SU-DHL-6 (cell line): ENCODE measurements around the gene ARMC12.

Source experiments
- H2AFZ ChIP-seq: fragments of 200-600 bp; sonication (generic); 2 replicates; pipeline ENCODE4 v1.6.1; 2014; ENCODE audit warnings: low read depth, mild to moderate bottlenecking, moderate library complexity, mixed read lengths, antibody characterized with exemption, low read length; ENCODE audit not compliant: severe bottlenecking
- H3F3A ChIP-seq: fragments of 200-600 bp; shearing (Covaris generic); 2 replicates; pipeline ENCODE4 v1.6.0; 2016; ENCODE audit warnings: antibody characterized with exemption, mild to moderate bottlenecking; ENCODE audit not compliant: insufficient read depth
- H3K27ac ChIP-seq: fragments of 200-600 bp; sonication (generic); 2 replicates; pipeline ENCODE4 v1.5.1; 2016; ENCODE audit warnings: low read depth, mild to moderate bottlenecking, low read length, moderate library complexity, mixed read lengths
- H3K27me3 ChIP-seq: fragments of 200-600 bp; sonication (generic), shearing (Covaris generic); 2 replicates; pipeline ENCODE4 v1.6.0; 2014; ENCODE audit warnings: mild to moderate bottlenecking, low read length
- H3K36me3 ChIP-seq: fragments of 200-600 bp; sonication (generic); 2 replicates; pipeline ENCODE4 v1.6.1; 2014; ENCODE audit warnings: mild to moderate bottlenecking, low read length, mixed read lengths
- H3K4me2 ChIP-seq: fragments of 300-600, 200-600 bp; shearing (Covaris generic), sonication (generic); 2 replicates; pipeline ENCODE4 v1.6.0; 2014; ENCODE audit warnings: low read length, low read depth, mild to moderate bottlenecking; ENCODE audit not compliant: poor library complexity, severe bottlenecking
- H3K4me3 ChIP-seq: fragments of 200-600 bp; sonication (generic); 2 replicates; pipeline ENCODE4 v1.5.1; 2014; ENCODE audit warnings: antibody characterized with exemption, low read length, mild to moderate bottlenecking, mixed read lengths; ENCODE audit not compliant: insufficient read depth, poor library complexity, severe bottlenecking
- H3K79me2 ChIP-seq: fragments of 200-600 bp; sonication (generic); 2 replicates; pipeline ENCODE4 v1.6.1; 2014; ENCODE audit warnings: mild to moderate bottlenecking, low read length, moderate library complexity; ENCODE audit not compliant: insufficient read depth
- H3K9ac ChIP-seq: fragments of 200-600 bp; sonication (generic); 2 replicates; pipeline ENCODE4 v1.7.0; 2014; ENCODE audit warnings: mild to moderate bottlenecking, low read length
- H3K9me2 ChIP-seq: fragments of 200-600 bp; sonication (generic); replicated peaks from 2 replicates; pipeline ENCODE4 v1.6.1; 2014; ENCODE audit warnings: low read length; ENCODE audit not compliant: insufficient read depth
- H3K9me3 ChIP-seq: fragments of 200-600 bp; sonication (generic); 2 replicates; pipeline ENCODE4 v1.6.1; 2014; ENCODE audit warnings: low read length, mixed read lengths; ENCODE audit not compliant: insufficient read depth
- H4K20me1 ChIP-seq: fragments of 200-600 bp; sonication (generic); 2 replicates; pipeline ENCODE4 v1.6.1; 2014; ENCODE audit warnings: low read depth, mild to moderate bottlenecking, antibody characterized with exemption, low read length, moderate library complexity, mixed read lengths
- EZH2phosphoT487 ChIP-seq: fragments of 200-600 bp; sonication (generic), shearing (Covaris generic); conservative IDR thresholded peaks from 2 replicates; pipeline ENCODE4 v1.6.1; 2018; ENCODE audit warnings: mild to moderate bottlenecking, antibody characterized with exemption, low read length, moderate library complexity, mixed read lengths
- TF ChIP-seq, protein P1 (sequence below): fragments of 200-600 bp; sonication (generic); IDR thresholded peaks from one replicate; pipeline ENCODE4 v1.5.1; 2017; ENCODE audit warnings: antibody characterized with exemption, mild to moderate bottlenecking, low read length, moderate library complexity; ENCODE audit not compliant: insufficient read depth, poor library complexity, severe bottlenecking

The ARMC12 gene

DNA sequence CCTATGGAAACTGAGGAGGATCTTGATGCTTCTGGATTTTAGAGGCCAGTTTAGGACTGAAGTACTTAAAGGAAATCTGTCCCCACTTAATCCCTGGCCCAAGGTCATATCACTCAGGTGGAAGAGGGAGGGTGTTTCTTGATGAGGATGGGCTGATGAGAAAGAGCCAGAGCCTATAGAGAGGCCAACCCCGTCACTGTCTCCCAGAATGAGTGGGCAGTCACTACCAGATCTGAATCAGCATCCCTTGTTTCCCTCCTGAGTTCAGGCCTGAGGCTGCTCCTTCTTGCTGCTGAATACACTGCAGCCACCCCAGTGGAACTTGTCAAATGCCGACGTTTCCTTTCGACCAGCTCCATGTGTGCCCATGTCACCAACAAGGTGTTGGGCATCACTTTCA, 14.8 kb downstream of the ARMC12 start:
- Histone ChIP-seq H2AFZ (no peak overlapping the region), H3K27ac (no peak overlapping the region), H3K36me3 (no peaks in the 10 kb centered on the region), H3K9ac (no peak overlapping the region), H3K4me2 (no peak overlapping the region), H3K27me3 (no peaks in the 10 kb centered on the region), H3K9me3 (0 out of 2 replicates have a peak, but pooled peaks cover 7% of the 10 kb centered on the region), H3K9me2 (no peaks in the 10 kb centered on the region), H4K20me1 (no peaks in the 10 kb centered on the region), H3K4me3 (no peak overlapping the region), H3K79me2 (no peaks in the 10 kb centered on the region), H3F3A (no peaks in the 10 kb centered on the region)
- TF ChIP-seq, protein P1, sequence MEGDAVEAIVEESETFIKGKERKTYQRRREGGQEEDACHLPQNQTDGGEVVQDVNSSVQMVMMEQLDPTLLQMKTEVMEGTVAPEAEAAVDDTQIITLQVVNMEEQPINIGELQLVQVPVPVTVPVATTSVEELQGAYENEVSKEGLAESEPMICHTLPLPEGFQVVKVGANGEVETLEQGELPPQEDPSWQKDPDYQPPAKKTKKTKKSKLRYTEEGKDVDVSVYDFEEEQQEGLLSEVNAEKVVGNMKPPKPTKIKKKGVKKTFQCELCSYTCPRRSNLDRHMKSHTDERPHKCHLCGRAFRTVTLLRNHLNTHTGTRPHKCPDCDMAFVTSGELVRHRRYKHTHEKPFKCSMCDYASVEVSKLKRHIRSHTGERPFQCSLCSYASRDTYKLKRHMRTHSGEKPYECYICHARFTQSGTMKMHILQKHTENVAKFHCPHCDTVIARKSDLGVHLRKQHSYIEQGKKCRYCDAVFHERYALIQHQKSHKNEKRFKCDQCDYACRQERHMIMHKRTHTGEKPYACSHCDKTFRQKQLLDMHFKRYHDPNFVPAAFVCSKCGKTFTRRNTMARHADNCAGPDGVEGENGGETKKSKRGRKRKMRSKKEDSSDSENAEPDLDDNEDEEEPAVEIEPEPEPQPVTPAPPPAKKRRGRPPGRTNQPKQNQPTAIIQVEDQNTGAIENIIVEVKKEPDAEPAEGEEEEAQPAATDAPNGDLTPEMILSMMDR, result no peak
- TF ChIP-seq EZH2phosphoT487, result no peak

DNA sequence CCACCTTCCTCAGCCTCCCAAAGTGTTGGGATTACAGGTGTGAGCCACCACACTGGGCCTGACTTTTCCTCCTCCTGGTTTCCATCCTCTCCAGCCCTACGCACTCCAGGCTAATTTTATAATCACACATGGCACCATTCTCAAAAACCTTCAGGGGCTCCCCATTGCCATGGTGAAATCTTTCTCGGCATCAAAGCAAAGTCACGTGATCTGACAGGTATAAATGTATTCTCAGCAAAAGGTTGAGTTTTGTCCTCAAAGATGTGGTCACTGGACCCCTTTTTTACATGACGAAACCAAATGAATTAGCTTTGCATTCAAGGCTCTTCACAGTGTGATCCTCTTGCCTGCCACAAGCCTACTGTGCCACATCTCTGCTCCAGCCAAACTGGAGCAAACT, 15.5 kb downstream of the ARMC12 start:
- Histone ChIP-seq H3K9me2 (no peaks in the 10 kb centered on the region), H3K27me3 (no peaks in the 10 kb centered on the region), H3F3A (no peaks in the 10 kb centered on the region), H3K36me3 (no peaks in the 10 kb centered on the region), H3K4me2 (no peak overlapping the region), H3K9ac (no peak overlapping the region), H3K79me2 (no peaks in the 10 kb centered on the region), H3K9me3 (0 out of 2 replicates have a peak, but pooled peaks cover 7% of the 10 kb centered on the region), H3K4me3 (no peak overlapping the region), H2AFZ (no peak overlapping the region), H4K20me1 (no peaks in the 10 kb centered on the region), H3K27ac (no peak overlapping the region)
- TF ChIP-seq EZH2phosphoT487, result no peak
- TF ChIP-seq, protein P1, result no peak

DNA sequence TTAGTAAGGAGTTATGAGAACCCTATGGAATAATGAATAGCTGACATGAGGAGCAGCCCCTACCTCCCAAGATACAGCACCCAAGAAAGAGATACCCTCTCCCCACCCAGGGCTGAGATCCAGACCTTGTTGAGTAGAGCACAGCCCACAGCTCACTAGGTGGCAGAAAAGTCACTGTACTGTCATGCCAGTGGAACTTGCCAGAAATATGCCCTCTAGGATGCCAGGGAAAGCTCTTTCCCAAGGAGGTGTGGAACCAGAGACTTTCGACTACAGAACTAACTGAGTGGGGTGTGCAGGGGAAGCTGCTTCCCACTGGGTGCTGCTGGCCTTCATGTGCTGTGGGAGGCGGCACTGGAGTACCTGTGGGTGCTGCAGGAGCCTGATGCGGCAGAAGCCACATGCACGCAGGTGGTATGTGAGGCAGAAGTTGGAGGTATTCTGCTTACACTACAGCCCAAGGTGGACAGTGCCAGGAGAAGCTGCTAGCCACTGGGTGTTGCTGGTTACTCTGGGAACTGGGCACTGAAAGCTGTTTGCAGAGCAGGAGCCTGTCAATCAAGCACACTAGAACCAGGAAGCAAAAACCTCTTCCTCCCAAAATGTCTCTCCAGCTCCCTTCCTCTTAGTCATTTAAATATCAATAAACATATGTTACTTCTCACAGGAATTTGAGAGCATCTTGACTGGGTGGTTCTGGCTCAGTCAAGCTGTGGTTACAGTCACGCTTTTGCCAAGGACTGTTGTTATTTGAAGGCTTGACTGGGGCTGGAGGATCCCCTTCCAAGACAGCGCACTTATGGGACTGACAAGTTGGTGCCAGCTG, 17.8 kb downstream of the ARMC12 start:
- TF ChIP-seq, protein P1, result no peak
- TF ChIP-seq EZH2phosphoT487, result no peak
- Histone ChIP-seq H3K27me3 (no peaks in the 10 kb centered on the region), H3K9me3 (no peaks in the 10 kb centered on the region), H3K9me2 (no peaks in the 10 kb centered on the region), H3K9ac (no peak overlapping the region), H3K4me3 (no peak overlapping the region), H3K4me2 (no peak overlapping the region), H4K20me1 (no peaks in the 10 kb centered on the region), H3K27ac (no peak overlapping the region), H3F3A (no peaks in the 10 kb centered on the region), H3K79me2 (no peaks in the 10 kb centered on the region), H2AFZ (no peak overlapping the region), H3K36me3 (no peaks in the 10 kb centered on the region)
